ENCODE data around the gene INSYN1. TPM values are rescaled to one million over a fixed set of nuclear protein-coding genes. Genes with fewer than 3 reads are reported as not detected.

The INSYN1 gene
- total and polyA plus RNA-seq, 10 of the 15 experiments (the other 5 are each of a cell fraction or from before 2014, with no cell fraction given): not detected

GRCh38 chr15:73749971-73750370, 3.2 kb downstream of the INSYN1 start:
- in situ Hi-C loops (cut with MboI): no loop called here
- no peak for ATAC-seq
- H3K27ac ChIP-seq (ENCODE audit: control insufficient read depth, insufficient read depth): no peak overlapping the region
- FAIRE-seq: no peak
- POLR2A ChIA-PET: no interaction called here
- peaks cover 0 to 6% of the 10 kb centered on the region in 2 experiments; a peak in 3 of 4 replicates for H3K27me3 ChIP-seq (replicated peaks in 1 of 2; ENCODE audit: control insufficient read depth in 2 of 2, insufficient read depth in 2 of 2, low read length in 1 of 2)
- no peaks in the 10 kb centered on the region for H4K20me1 ChIP-seq (ENCODE audit: control insufficient read depth, insufficient read depth)
- no peak for TF ChIP-seq ZBED1 (IDR thresholded peaks at IDR 0.05; ENCODE audit: borderline replicate concordance)
- no peak for TF ChIP-seq HDAC2 (IDR thresholded peaks at IDR 0.05)
- TF ChIP-seq BCL11A (IDR thresholded peaks at IDR 0.05; ENCODE audit: low read depth, low read length): no peak
- no peak for TF ChIP-seq BRCA1 (IDR thresholded peaks at IDR 0.05; ENCODE audit: low read depth, low read length)
- no peak for TF ChIP-seq PAX8 (IDR thresholded peaks at IDR 0.05)
- no peak for TF ChIP-seq TCF3 (IDR thresholded peaks at IDR 0.05; ENCODE audit: borderline replicate concordance, insufficient read depth, low read depth, low read length)
- no peak for TF ChIP-seq CHD1 (IDR thresholded peaks at IDR 0.05; ENCODE audit: low read depth, low read length)
- no peak for TF ChIP-seq MXI1 (IDR thresholded peaks at IDR 0.05; ENCODE audit: low read depth, low read length)
- TF ChIP-seq MTA3 (IDR thresholded peaks at IDR 0.05; ENCODE audit: borderline replicate concordance, low read length): no peak
- TF ChIP-seq MYB (IDR thresholded peaks at IDR 0.05; ENCODE audit: borderline replicate concordance, low read depth, low read length): no peak
- TF ChIP-seq MAX (IDR thresholded peaks at IDR 0.05; ENCODE audit: low read depth, low read length): no peak
- TF ChIP-seq LARP7 (IDR thresholded peaks at IDR 0.05): no peak
- TF ChIP-seq RCOR1 (conservative IDR thresholded peaks at IDR 0.05; ENCODE audit: low read depth, low read length): no peak
- SMC1A ChIA-PET (ENCODE audit: uncharacterized antibody, unreplicated experiment): interaction anchor here (0.7 kb wide), 1 partner anchor 50 kb away, joined by 3 read pairs; no protein-coding TSS in a partner anchor
- no peak overlapping the region for H3K4me2 ChIP-seq (ENCODE audit: control insufficient read depth, insufficient read depth)
- no peaks in the 10 kb centered on the region for H3K36me3 ChIP-seq (ENCODE audit: control insufficient read depth in 2 of 2, insufficient read depth in 2 of 2, low read length in 1 of 2)
- RAD21 ChIA-PET (ENCODE audit: unreplicated experiment): no interaction called here
- no peak for DNase-seq (ENCODE audit: low read depth, low spot score)
- H3K9ac ChIP-seq (ENCODE audit: control insufficient read depth, insufficient read depth, low read length): no peak overlapping the region
- CTCF ChIA-PET: no interaction called here
- no peaks in the 10 kb centered on the region for H3K4me1 ChIP-seq (ENCODE audit: control insufficient read depth, insufficient read depth, low read length)
- WGBS (ENCODE audit: insufficient coverage, insufficient replicate concordance, low lambda C conversion rate, missing lambda C conversion rate): 34% methylated on average over 5 of the region's 5 CpGs
- intact Hi-C loops (cut with micrococcal nuclease; ENCODE audit: unreplicated experiment): no loop called here
- H3K9me3 ChIP-seq (replicated peaks; ENCODE audit: control insufficient read depth, insufficient read depth, low read length): no peaks in the 10 kb centered on the region
- H3K4me3 ChIP-seq: no peak overlapping the region
- no TSS peak for BruUV-seq (replicated peaks)
- H3K79me2 ChIP-seq (ENCODE audit: control insufficient read depth, insufficient read depth, low read length): no peaks in the 10 kb centered on the region
- no peak overlapping the region for H2AFZ ChIP-seq (ENCODE audit: control insufficient read depth, low read depth, low read length)

Data from GM12878 (cell line).